GM21619 (cell line): ENCODE data around the gene FEM1B.

ENCODE experiments used
- ATAC-seq: cut with Tn5 transposase; IDR thresholded peaks from one replicate; pipeline ENCODE4 v1.9.1; 2021; ENCODE audit not compliant: unreplicated experiment

FEM1B gene

DNA sequence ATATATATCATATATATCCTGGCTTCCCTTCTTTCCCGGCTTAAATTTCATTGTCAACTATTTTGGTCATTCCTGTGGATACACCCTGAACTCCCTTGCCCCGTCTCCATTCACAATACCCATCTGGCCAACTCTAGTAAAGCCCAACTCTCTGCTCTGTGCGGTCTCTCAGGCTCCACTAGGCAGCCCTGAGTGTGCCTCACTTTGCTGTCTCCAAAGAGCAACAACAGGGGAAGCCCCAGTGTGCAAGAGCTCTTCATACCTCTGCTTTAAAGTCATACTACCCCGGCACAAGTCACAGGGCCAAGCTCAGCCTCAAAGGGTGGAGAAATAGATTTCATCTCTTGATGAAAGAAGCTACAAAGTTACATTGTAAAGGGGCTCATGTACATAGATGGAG is 18.9 kb upstream of the FEM1B start:
- no peak for ATAC-seq

DNA sequence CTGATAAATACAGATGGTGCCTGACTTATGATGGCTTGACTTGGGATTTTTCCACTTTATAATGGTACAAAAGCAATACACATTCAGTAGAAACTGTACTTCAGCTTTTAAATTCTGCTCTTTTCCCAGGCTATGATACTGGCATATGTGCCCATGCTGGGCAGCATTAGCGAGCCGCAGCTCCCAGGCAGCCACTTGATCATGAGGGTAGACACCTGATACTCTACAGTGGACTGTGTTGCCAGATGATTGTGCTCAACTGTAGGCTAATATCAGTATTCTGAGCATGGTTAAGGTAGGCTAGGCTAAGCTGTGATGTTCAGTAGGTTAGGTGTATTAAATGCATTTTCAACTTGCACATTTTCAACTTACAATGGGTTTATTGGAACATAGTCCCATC is 17.7 kb upstream of the FEM1B start:
- no peak for ATAC-seq

DNA sequence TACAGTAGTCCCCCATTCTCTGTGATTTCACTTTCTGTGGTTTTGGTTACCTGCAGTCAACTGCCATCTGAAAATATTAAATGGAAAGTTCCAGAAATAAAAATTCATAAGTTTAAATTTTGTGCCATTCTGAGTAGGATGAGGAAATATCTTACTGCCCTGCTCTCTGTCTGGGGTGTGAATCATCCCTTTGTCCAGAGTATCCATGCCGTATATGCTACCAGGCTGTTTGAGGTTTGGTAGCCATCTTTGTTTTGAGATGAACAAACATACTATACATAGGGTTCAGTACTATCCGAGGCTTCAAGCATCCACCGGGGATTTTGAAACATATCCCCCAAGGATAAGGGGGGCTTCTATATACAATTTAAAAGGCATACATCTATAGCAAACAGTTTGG is 16.3 kb upstream of the FEM1B start:
- no peak for ATAC-seq

- ATAC-seq: no peak
Observed at GRCh38 chr15:68261980-68262379, 15.6 kb upstream of the FEM1B start.

- ATAC-seq: no peak
Observed at GRCh38 chr15:68262514-68263356, 14.8 kb upstream of the FEM1B start.

DNA sequence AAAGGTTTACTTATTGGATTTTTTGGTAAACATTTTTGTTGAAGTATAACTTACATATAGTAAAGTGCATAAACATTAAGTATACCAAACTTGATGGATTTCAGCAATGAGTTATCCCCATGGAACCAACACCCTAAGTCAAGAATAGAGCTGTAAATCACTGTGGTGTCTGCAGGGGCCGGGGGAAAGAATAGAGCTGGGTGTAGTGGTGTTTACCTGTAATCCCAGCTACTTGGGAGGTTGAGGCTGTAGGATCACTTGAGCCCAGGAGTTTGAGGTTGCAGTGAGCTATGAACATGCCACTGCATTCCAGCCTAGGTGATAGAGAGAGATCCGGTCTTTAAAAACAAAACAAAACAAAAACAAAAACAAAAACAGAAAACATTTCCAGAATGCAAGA is 13.3 kb upstream of the FEM1B start:
- ATAC-seq: no peak

DNA sequence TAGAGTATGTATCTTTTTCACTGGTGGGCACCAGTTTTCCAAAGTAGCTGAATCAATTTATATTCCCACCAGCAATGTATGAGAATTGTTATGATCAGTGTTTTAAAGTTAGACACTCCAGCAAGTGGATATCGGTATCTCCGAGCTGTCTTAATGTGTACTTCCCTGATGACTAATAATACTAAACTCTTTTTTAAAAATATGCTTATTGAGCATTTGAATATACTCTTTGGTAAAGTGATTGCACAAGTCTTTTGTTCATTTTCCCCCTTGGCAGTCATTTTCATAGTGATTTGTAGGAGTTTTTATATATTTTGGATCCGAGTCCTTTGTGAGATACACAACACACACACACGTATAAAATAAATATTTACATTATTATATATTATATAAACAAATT is 12.5 kb upstream of the FEM1B start:
- no peak for ATAC-seq

- ATAC-seq: no peak
Observed at GRCh38 chr15:68265674-68266073, 11.9 kb upstream of the FEM1B start.

- no peak for ATAC-seq
Observed at GRCh38 chr15:68268405-68268804, 9.1 kb upstream of the FEM1B start.

DNA sequence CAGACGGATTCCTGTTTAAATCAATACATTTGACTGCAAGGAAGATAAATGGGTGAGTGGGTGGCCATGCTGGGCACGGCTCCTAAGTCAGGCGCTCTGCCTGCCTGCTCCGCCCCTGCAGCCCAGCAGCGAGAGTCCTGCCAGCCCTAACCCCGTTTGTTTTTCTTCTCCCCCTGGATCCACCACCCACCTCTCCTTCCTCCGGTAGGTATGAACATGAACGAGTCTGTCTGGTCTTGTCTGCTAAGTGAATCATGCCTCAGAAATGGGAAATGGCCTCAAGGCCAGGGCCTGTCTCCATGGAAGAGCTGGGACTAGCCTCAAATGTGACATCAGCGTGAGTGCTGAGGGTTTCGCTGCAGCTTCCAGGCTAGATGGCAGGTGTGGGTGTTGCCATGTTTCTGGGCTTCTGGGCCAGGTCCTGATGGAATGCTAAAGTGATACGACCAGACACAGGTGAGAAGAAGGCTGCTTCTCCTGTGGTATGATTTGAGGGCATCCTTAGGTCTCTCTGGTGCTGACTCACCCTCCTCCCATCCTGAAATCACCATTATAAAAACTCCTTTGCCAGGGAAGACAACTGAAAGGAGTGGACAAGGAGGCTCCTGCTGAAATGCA is 5.6 kb upstream of the FEM1B start:
- no peak for ATAC-seq

- no peak for ATAC-seq
Observed at GRCh38 chr15:68272721-68273271, 4.7 kb upstream of the FEM1B start.

- ATAC-seq: no peak
Observed at GRCh38 chr15:68274201-68274848, 3.2 kb upstream of the FEM1B start.

DNA sequence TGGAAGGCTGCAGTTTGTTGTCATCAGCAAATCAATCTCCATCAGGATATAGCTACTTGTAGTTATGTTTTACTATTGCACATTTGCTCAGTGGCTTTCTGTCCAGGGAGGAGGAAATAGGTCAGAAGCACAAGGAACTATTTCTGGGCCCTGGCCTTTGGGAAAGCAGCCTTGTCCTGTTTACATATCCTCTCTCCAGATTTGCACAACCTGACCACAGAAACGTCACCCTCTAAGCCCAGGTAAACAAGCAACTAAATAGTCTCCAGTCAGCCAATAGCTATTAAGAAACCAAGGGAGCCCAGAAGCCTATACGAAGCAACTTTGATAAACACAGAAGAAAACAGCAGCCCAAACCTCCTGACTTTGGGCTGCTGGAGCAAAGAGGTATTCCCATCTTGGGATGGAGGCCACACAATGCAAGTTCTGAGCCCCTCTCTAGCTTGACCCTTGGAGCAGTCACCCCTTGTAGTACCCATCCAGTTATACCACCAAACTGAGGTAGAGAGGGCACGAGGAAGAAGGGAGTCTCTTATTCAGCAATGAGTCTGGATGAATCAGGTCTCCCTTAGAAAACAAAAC is 2.3 kb upstream of the FEM1B start:
- no peak for ATAC-seq

DNA sequence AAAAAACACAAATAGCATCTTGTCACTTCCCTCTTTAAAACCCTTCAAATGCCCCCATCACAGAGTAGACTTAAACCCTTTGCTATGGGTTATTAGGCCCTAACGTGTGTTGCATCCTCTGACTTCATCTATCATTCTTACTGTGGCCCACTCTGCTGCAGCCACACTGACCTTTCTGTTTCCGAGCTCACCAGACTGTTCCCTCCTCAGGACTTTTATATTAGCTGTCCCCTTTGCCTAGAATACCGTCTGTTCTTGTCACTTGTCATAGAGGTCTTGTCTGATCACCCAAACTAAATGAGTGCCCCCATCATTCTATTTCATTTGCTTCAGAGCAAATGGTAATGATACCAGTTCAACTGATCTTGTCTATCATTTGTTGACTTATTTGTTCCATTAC is 877 bp upstream of the FEM1B start:
- ATAC-seq: no peak

DNA sequence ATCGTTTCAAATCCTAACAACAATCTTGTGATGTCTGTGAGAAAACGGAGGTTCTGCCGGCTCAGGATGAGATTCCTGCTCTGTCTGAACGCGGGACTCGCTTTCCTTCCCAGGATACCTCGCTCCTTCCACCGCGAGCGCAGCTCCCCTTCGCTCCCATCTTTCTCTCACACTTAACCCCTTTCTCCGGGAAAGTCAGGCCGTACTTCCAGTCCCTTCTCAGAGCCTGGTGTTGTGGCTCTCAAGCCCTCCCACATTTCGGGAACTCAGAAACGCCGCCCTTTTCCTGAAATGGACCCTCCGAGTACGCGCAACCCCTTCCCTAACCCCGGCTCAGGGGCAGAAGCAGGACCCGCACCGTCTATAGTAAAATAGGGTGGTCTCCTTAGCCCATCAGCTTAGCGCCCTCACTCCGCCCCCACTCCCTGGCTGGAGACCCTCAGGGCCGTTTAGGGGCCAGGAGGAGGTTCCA is 378 bp upstream of the FEM1B start:
- ATAC-seq: no peak

- no peak for ATAC-seq
Observed at GRCh38 chr15:68278345-68278594, 725 bp downstream of the FEM1B start.

- no peak for ATAC-seq
Observed at GRCh38 chr15:68278595-68279405, 1.3 kb downstream of the FEM1B start.

- ATAC-seq: no peak
Observed at GRCh38 chr15:68279779-68280753, 2.5 kb downstream of the FEM1B start.

- ATAC-seq: no peak
Observed at GRCh38 chr15:68281008-68281407, 3.5 kb downstream of the FEM1B start.

DNA sequence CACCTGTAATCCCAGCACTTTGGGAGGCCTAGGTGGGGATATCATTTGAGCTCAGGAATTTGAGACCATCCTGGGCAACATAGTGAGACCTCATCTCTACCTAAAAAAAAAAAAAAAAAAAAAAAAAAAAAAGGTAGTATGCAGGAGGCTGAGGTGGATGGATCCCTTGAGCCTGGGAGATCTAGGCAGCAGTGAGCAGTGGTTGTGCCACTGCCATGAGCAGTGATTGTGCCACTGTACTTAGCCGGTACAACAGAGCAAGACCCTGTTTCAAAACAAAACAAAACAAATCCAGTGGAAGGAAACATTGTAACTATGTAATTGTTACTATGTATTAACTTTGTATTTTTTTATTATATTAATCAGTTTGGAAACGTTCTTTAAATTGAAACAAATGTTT is 5.9 kb downstream of the FEM1B start:
- no peak for ATAC-seq
